Activated B cell treated with CpG ODN at 0.5 μM for 24 hours (primary cell): ENCODE data around the gene TENM4. TPM values are rescaled to one million over a fixed set of nuclear protein-coding genes. Genes with fewer than 3 reads are reported as not detected.

Experiments
- ATAC-seq: fragments of 200-7000 bp; cut with Tn5 transposase; one replicate; pipeline ENCODE4 v1.10.0; 2021; ENCODE audit warnings: low read depth, mild to moderate bottlenecking, moderate library complexity
- CTCF ChIA-PET: fragments of 350-600 bp; sonication (Branson Sonifier 250); formaldehyde crosslinking; loops from one replicate; lab custom pipeline; 2021; ENCODE audit warnings: antibody characterized with exemption; lab: Charles Lee
- POLR2A ChIA-PET: fragments of 350-600 bp; sonication (Branson Sonifier 250); formaldehyde crosslinking; loops from one replicate; lab custom pipeline; 2021; ENCODE audit warnings: antibody characterized with exemption; lab: Charles Lee
- DNase-seq: peaks from one replicate; pipeline ENCODE4 v3.0.0; 2022
- H3K27ac Mint-ChIP-seq: one replicate; pipeline ENCODE4 v1.8.0; 2020; ENCODE audit warnings: mixed read lengths
- H3K27me3 Mint-ChIP-seq: one replicate; pipeline ENCODE4 v1.8.0; 2021; ENCODE audit warnings: mixed read lengths
- H3K36me3 Mint-ChIP-seq: one replicate; pipeline ENCODE4 v1.8.0; 2021; ENCODE audit warnings: low read depth, mixed read lengths
- H3K4me1 Mint-ChIP-seq: one replicate; pipeline ENCODE4 v1.8.0; 2021; ENCODE audit warnings: mixed read lengths
- H3K4me3 Mint-ChIP-seq: one replicate; pipeline ENCODE4 v1.8.0; 2020; ENCODE audit warnings: mild to moderate bottlenecking, mixed read lengths
- H3K9me3 Mint-ChIP-seq: one replicate; pipeline ENCODE4 v1.8.0; 2020; ENCODE audit warnings: mixed read lengths
- intact Hi-C: fragments of 100-400 bp; cut with micrococcal nuclease; formaldehyde crosslinking; loops from one replicate; pipeline ENCODE4 v1.15.1; 2024
- total RNA-seq: library from RNA; stranded (reverse); gene quantifications from 2 replicates; pipeline ENCODE4 v1.2.3, GENCODE V29; 2022
- TF ChIP-seq, protein P1 (sequence below): fragments of 200-600 bp; IDR thresholded peaks from one replicate; pipeline ENCODE4 v1.8.0; 2022; ENCODE audit warnings: antibody characterized with exemption, mild to moderate bottlenecking

Gene TENM4
- total RNA-seq, 1 donor from 2014 or later: 2.4 TPM

DNA sequence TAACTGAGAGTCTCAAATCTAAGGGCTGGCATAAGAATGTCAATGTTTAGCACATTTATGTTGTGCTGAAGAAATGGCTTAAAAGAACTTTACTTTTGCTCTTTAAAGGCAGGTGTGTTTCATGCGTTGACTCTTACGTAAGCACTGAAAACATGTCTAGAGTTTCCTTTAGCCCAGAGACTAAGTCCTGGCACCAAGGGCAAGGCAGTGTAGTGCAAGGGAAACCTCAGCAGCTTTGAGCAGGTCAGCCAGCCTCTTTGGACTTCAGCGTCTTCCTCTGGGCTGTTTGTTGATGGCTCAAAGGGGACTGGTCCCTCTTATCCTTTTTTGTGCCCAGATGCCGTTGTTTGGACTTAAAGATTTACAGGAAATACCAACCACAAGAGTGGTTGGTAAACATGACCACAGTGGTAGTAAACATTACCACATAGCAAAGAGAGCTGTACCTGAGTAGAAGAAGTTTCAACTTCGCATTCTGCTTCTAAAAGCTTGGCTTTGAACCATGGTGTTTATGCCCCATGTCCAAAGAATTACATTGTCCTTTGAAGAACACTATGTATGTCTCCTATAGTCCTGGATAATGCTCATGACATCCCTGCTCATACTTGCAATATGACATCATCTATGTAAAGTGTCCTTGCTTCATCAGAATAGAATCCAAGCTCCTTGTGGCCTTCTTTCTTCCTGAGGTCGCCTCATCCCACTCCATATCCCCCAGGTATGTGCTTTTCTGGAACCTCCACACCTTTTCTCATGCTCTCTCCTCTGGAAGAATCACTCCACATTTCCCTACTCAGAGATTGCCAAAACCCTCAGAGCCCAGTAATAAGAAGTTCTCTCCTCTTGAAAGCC, 23.5 kb downstream of the TENM4 start:
- peaks cover 4% of the 10 kb centered on the region for H3K27me3 Mint-ChIP-seq
- POLR2A ChIA-PET: no interaction called here
- H3K36me3 Mint-ChIP-seq: no peaks in the 10 kb centered on the region
- peaks cover 6% of the 10 kb centered on the region for H3K9me3 Mint-ChIP-seq
- CTCF ChIA-PET: no interaction called here
- H3K4me3 Mint-ChIP-seq: no peak overlapping the region
- intact Hi-C loops: no loop called here
- no peaks in the 10 kb centered on the region for H3K4me1 Mint-ChIP-seq
- no peak overlapping the region for H3K27ac Mint-ChIP-seq
- DNase-seq (no peak), ATAC-seq (no peak)
- TF ChIP-seq, protein P1, sequence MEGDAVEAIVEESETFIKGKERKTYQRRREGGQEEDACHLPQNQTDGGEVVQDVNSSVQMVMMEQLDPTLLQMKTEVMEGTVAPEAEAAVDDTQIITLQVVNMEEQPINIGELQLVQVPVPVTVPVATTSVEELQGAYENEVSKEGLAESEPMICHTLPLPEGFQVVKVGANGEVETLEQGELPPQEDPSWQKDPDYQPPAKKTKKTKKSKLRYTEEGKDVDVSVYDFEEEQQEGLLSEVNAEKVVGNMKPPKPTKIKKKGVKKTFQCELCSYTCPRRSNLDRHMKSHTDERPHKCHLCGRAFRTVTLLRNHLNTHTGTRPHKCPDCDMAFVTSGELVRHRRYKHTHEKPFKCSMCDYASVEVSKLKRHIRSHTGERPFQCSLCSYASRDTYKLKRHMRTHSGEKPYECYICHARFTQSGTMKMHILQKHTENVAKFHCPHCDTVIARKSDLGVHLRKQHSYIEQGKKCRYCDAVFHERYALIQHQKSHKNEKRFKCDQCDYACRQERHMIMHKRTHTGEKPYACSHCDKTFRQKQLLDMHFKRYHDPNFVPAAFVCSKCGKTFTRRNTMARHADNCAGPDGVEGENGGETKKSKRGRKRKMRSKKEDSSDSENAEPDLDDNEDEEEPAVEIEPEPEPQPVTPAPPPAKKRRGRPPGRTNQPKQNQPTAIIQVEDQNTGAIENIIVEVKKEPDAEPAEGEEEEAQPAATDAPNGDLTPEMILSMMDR: no peak

DNA sequence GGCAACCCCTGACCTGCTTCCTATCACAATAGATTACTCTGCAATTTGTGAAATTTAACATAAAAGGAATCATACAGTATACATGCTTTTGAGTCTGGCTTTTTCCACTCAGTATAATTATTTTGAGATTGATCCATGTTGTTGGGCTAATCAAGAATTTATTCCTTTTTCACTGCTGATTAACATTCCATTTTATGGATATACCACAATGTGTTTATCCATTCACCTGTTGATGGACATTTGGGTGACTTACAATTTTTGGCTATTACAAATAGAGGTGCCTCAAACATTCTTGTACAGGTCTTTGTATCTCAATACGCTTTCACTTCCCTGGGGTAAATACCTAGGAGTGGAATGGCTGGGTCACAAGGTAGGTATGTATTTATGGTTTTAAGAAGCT, 24.9 kb downstream of the TENM4 start:
- no peak for DNase-seq
- Mint-ChIP-seq H3K4me1 (no peaks in the 10 kb centered on the region), H3K27ac (no peak overlapping the region), H3K9me3 (peaks cover 6% of the 10 kb centered on the region), H3K27me3 (peaks cover 4% of the 10 kb centered on the region), H3K36me3 (no peaks in the 10 kb centered on the region), H3K4me3 (no peak overlapping the region)
- POLR2A ChIA-PET: no interaction called here
- no peak for ATAC-seq
- intact Hi-C loops: no loop called here
- CTCF ChIA-PET: no interaction called here
- TF ChIP-seq, protein P1: no peak

DNA sequence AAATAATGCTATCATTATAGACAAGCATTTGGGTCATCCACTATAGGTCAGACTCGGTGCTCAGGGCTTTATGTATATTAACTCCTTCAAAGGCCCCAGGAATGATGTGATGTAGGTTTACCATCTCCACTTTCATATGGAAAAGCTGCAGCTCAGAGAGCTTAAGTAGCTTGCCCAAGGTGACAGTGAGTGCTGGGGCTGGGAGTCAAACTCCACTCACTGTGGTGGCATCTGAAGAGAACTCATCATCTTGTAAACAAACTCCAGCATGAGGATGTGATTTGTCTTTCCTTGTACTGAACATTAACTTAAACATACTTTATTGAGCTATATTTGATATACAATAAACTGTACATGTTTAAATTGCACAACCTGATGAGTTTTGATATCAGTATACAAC, 25.4 kb downstream of the TENM4 start:
- TF ChIP-seq, protein P1: no peak
- Mint-ChIP-seq H3K27ac (no peak overlapping the region), H3K27me3 (peaks cover 4% of the 10 kb centered on the region), H3K9me3 (peaks cover 6% of the 10 kb centered on the region), H3K36me3 (no peaks in the 10 kb centered on the region), H3K4me3 (no peak overlapping the region), H3K4me1 (no peaks in the 10 kb centered on the region)
- POLR2A ChIA-PET: no interaction called here
- ATAC-seq: no peak
- CTCF ChIA-PET: no interaction called here
- intact Hi-C loops: no loop called here
- DNase-seq: no peak

DNA sequence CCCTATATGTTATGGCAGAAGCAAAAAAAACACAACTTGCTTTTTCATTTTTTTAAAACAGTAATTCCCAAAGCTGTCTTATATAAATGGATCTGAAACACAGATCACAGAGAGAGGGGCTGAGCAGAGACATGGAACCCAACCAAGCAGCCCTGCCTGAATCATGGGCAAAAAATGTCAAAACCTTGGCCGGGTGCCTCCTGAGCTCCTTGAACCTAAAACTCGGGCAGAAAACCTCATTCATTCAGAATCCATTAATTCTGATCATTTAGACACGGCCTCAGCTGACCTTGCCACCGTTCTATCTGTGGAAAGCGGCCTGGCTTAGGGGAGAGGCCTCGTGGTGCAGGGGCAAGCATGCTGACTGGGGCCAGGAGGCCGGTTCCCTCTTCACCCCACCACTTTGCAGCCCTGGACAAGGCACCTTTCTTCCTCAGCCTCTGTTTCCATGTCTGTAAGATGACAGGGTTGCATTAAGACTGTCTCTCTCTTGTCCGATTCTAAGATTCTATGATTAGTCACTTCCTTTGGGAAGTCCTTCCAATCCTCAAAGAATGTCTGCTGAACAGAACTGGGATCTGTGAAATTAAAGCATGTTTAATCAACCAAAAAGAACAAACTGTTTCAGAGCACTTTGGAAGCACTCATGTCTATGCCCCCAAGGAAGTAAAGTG, 26.0 kb downstream of the TENM4 start:
- TF ChIP-seq, protein P1: no peak
- no peak for ATAC-seq
- DNase-seq: no peak
- H3K27ac Mint-ChIP-seq: no peak overlapping the region
- H3K27me3 Mint-ChIP-seq: peaks cover 4% of the 10 kb centered on the region
- H3K36me3 Mint-ChIP-seq: no peaks in the 10 kb centered on the region
- no peak overlapping the region for H3K4me3 Mint-ChIP-seq
- peaks cover 6% of the 10 kb centered on the region for H3K9me3 Mint-ChIP-seq
- intact Hi-C loops: no loop called here
- CTCF ChIA-PET: no interaction called here
- H3K4me1 Mint-ChIP-seq: no peaks in the 10 kb centered on the region
- POLR2A ChIA-PET: no interaction called here

DNA sequence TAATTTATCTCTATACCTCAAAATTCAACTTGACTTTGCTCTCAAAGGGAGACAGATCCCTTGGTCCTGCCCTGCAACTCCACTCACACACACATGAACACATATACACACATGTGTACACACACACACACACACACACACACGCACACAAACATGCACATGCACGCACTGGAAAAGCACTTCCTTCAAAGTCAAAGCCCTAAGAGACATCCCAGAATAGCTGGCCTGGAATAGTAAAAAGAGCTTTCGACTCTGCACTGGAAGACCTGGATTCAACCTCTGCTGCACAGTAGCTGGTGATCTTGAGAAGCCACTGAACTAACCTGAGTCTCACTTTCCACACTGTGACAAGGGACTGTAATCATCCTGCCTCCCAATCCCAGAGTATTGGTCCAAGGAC, 26.8 kb downstream of the TENM4 start:
- DNase-seq (no peak), ATAC-seq (no peak)
- peaks cover 6% of the 10 kb centered on the region for H3K9me3 Mint-ChIP-seq
- no peaks in the 10 kb centered on the region for H3K4me1 Mint-ChIP-seq
- ChIA-PET CTCF (no interaction called here), POLR2A (no interaction called here)
- H3K27me3 Mint-ChIP-seq: peaks cover 3% of the 10 kb centered on the region
- no peaks in the 10 kb centered on the region for H3K36me3 Mint-ChIP-seq
- H3K27ac Mint-ChIP-seq: no peak overlapping the region
- H3K4me3 Mint-ChIP-seq: no peak overlapping the region
- TF ChIP-seq, protein P1: no peak
- intact Hi-C loops: no loop called here
